ENCODE data around the gene KIF3C. TPM values are rescaled to one million over a fixed set of nuclear protein-coding genes. Genes with fewer than 3 reads are reported as not detected.
A peak's percentile ranks its signal among the peaks of the same experiment; 100 is the strongest.

Gene KIF3C
- total and polyA plus RNA-seq, 9 of the 15 experiments (the other 6 are each of a cell fraction or from before 2014, with no cell fraction given), result 0.69 to 6.7 (median 3.3) TPM

DNA sequence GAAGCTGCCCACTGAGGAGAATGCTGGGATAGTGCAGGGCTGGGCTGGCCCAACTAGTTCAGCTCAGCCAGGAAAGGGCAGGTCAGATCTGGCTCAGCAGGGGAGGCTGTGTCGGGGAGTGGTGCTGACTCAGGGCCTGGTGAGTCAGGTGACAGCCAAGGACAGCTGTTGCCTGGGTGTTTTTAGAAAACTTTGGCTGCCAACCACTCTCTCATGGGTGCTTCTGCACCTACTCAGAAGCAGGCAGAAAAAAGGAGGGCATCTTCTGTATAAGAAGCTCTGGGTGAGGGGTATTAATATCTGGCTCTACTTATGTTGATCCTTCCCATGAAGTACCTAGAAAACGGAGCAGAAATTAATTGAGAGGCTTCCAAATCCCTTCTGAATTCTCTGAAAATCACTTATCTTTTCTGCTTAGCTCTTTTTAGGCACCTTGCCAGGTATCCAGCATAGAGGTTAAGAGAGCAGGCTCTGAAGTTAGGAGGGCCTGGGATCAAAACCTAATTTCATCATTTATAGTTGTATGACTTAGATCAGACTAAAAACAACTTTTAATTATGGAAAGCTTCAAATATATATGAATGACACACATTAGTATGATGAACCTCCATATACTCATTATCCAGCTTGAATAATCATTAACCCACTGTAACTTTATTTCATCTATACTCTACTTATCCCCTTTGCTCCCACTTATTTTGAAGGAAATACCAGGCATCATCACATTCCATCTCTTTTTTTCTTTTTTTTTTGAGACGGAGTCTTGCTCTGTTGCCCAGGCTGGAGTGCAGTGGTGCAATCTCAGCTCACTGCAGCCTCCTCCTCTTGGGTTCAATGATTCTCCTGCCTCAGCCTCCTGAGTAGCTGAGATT is 36.1 kb upstream of the KIF3C start (continued):
- TF ChIP-seq, protein P1, sequence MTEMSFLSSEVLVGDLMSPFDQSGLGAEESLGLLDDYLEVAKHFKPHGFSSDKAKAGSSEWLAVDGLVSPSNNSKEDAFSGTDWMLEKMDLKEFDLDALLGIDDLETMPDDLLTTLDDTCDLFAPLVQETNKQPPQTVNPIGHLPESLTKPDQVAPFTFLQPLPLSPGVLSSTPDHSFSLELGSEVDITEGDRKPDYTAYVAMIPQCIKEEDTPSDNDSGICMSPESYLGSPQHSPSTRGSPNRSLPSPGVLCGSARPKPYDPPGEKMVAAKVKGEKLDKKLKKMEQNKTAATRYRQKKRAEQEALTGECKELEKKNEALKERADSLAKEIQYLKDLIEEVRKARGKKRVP (CRISPR knock-in tag; IDR thresholded peaks at IDR 0.05), result no peak
- no peak for TF ChIP-seq ZNF444 (CRISPR knock-in tag; IDR thresholded peaks at IDR 0.05)
- TF ChIP-seq, protein P2, sequence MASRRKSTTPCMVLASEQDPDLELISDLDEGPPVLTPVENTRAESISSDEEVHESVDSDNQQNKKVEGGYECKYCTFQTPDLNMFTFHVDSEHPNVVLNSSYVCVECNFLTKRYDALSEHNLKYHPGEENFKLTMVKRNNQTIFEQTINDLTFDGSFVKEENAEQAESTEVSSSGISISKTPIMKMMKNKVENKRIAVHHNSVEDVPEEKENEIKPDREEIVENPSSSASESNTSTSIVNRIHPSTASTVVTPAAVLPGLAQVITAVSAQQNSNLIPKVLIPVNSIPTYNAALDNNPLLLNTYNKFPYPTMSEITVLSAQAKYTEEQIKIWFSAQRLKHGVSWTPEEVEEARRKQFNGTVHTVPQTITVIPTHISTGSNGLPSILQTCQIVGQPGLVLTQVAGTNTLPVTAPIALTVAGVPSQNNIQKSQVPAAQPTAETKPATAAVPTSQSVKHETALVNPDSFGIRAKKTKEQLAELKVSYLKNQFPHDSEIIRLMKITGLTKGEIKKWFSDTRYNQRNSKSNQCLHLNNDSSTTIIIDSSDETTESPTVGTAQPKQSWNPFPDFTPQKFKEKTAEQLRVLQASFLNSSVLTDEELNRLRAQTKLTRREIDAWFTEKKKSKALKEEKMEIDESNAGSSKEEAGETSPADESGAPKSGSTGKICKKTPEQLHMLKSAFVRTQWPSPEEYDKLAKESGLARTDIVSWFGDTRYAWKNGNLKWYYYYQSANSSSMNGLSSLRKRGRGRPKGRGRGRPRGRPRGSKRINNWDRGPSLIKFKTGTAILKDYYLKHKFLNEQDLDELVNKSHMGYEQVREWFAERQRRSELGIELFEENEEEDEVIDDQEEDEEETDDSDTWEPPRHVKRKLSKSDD (conservative IDR thresholded peaks at IDR 0.05; ENCODE audit: low read length), result no peak
- no peak for TF ChIP-seq RBM17 (IDR thresholded peaks at IDR 0.05; ENCODE audit: borderline replicate concordance, low read depth, low read length)
- TF ChIP-seq, protein P3, sequence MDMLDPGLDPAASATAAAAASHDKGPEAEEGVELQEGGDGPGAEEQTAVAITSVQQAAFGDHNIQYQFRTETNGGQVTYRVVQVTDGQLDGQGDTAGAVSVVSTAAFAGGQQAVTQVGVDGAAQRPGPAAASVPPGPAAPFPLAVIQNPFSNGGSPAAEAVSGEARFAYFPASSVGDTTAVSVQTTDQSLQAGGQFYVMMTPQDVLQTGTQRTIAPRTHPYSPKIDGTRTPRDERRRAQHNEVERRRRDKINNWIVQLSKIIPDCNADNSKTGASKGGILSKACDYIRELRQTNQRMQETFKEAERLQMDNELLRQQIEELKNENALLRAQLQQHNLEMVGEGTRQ (CRISPR knock-in tag; IDR thresholded peaks at IDR 0.05), result peak; percentile 79
- TF ChIP-seq SREBF2 (CRISPR knock-in tag; IDR thresholded peaks at IDR 0.05), result no peak
- 0 out of 2 replicates have a peak, but pooled peaks have one; percentile 17 for TF ChIP-seq CXXC5 (CRISPR knock-in tag; IDR thresholded peaks at IDR 0.05)
- no peak for TF ChIP-seq ARNT (IDR thresholded peaks at IDR 0.05)
- TF ChIP-seq DPF2 (IDR thresholded peaks at IDR 0.05), result peak; percentile 75
- TF ChIP-seq, protein P4, sequence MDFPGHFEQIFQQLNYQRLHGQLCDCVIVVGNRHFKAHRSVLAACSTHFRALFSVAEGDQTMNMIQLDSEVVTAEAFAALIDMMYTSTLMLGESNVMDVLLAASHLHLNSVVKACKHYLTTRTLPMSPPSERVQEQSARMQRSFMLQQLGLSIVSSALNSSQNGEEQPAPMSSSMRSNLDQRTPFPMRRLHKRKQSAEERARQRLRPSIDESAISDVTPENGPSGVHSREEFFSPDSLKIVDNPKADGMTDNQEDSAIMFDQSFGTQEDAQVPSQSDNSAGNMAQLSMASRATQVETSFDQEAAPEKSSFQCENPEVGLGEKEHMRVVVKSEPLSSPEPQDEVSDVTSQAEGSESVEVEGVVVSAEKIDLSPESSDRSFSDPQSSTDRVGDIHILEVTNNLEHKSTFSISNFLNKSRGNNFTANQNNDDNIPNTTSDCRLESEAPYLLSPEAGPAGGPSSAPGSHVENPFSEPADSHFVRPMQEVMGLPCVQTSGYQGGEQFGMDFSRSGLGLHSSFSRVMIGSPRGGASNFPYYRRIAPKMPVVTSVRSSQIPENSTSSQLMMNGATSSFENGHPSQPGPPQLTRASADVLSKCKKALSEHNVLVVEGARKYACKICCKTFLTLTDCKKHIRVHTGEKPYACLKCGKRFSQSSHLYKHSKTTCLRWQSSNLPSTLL (IDR thresholded peaks at IDR 0.05), result no peak
- TF ChIP-seq YBX1 (IDR thresholded peaks at IDR 0.05), result no peak
- TF ChIP-seq, protein P5, sequence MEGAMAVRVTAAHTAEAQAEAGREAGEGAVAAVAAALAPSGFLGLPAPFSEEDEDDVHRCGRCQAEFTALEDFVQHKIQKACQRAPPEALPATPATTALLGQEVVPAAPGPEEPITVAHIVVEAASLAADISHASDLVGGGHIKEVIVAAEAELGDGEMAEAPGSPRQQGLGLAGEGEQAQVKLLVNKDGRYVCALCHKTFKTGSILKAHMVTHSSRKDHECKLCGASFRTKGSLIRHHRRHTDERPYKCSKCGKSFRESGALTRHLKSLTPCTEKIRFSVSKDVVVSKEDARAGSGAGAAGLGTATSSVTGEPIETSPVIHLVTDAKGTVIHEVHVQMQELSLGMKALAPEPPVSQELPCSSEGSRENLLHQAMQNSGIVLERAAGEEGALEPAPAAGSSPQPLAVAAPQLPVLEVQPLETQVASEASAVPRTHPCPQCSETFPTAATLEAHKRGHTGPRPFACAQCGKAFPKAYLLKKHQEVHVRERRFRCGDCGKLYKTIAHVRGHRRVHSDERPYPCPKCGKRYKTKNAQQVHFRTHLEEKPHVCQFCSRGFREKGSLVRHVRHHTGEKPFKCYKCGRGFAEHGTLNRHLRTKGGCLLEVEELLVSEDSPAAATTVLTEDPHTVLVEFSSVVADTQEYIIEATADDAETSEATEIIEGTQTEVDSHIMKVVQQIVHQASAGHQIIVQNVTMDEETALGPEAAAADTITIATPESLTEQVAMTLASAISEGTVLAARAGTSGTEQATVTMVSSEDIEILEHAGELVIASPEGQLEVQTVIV (CRISPR knock-in tag; IDR thresholded peaks at IDR 0.05; ENCODE audit: borderline replicate concordance), result no peak
- TF ChIP-seq GATAD2B (IDR thresholded peaks at IDR 0.05; ENCODE audit: borderline replicate concordance), result no peak
- TF ChIP-seq BACH1 (tag; IDR thresholded peaks at IDR 0.05), result peak; percentile 72; the same call in 1 of the 2 replicates
- TF ChIP-seq, protein P6, sequence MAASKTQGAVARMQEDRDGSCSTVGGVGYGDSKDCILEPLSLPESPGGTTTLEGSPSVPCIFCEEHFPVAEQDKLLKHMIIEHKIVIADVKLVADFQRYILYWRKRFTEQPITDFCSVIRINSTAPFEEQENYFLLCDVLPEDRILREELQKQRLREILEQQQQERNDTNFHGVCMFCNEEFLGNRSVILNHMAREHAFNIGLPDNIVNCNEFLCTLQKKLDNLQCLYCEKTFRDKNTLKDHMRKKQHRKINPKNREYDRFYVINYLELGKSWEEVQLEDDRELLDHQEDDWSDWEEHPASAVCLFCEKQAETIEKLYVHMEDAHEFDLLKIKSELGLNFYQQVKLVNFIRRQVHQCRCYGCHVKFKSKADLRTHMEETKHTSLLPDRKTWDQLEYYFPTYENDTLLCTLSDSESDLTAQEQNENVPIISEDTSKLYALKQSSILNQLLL (CRISPR knock-in tag; IDR thresholded peaks at IDR 0.05; ENCODE audit: borderline replicate concordance), result no peak
